ENCODE measurements around the gene RAB22A. TPM values are rescaled to one million over a fixed set of nuclear protein-coding genes. Genes with fewer than 3 reads are reported as not detected.

The RAB22A gene
- total and polyA plus RNA-seq, 2 donors from 2014 or later = 7.0 to 20.7 TPM

- DNase-seq (no peak), FAIRE-seq (no peak)
- peaks cover 0 to 9% (median 3%) of the 10 kb centered on the region in 3 donors for H3K36me3 ChIP-seq (ENCODE audit: control insufficient read depth in 2 of 3, insufficient read depth in 3 of 3, low read length in 3 of 3)
- H3K27me3 ChIP-seq (ENCODE audit: control insufficient read depth, insufficient read depth, low read length) = no peaks in the 10 kb centered on the region
- H3K9ac ChIP-seq (ENCODE audit: low read length in 3 of 3) = no peak overlapping the region
- no peak overlapping the region for H3K27ac ChIP-seq (ENCODE audit: low read depth in 2 of 2, low read length in 2 of 2)
- H3K4me1 ChIP-seq (ENCODE audit: control insufficient read depth in 2 of 3, insufficient read depth in 2 of 3, low read depth in 1 of 3, low read length in 3 of 3) = no peaks in the 10 kb centered on the region
- intact Hi-C loops (cut with DNase I) = no loop called here
- H3K9me3 ChIP-seq (ENCODE audit: control insufficient read depth in 2 of 3, insufficient read depth in 1 of 3, low read length in 3 of 3) = no peaks in the 10 kb centered on the region
- H3K4me3 ChIP-seq (ENCODE audit: low read length in 3 of 3) = no peak overlapping the region
- TF ChIP-seq, protein P1, sequence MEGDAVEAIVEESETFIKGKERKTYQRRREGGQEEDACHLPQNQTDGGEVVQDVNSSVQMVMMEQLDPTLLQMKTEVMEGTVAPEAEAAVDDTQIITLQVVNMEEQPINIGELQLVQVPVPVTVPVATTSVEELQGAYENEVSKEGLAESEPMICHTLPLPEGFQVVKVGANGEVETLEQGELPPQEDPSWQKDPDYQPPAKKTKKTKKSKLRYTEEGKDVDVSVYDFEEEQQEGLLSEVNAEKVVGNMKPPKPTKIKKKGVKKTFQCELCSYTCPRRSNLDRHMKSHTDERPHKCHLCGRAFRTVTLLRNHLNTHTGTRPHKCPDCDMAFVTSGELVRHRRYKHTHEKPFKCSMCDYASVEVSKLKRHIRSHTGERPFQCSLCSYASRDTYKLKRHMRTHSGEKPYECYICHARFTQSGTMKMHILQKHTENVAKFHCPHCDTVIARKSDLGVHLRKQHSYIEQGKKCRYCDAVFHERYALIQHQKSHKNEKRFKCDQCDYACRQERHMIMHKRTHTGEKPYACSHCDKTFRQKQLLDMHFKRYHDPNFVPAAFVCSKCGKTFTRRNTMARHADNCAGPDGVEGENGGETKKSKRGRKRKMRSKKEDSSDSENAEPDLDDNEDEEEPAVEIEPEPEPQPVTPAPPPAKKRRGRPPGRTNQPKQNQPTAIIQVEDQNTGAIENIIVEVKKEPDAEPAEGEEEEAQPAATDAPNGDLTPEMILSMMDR (IDR thresholded peaks at IDR 0.05; ENCODE audit: borderline replicate concordance, extremely low read depth, insufficient read depth) = no peak
These were observed 21.9 kb upstream of the RAB22A start for GRCh38 chr20:58287638-58288037.

GRCh38 chr20:58289143-58289542, 20.4 kb upstream of the RAB22A start:
- Histone ChIP-seq H3K9me3 (ENCODE audit: control insufficient read depth in 2 of 3, insufficient read depth in 1 of 3, low read length in 3 of 3) (no peaks in the 10 kb centered on the region), H3K36me3 (ENCODE audit: control insufficient read depth in 2 of 3, insufficient read depth in 3 of 3, low read length in 3 of 3) (peaks cover 0 to 9% (median 3%) of the 10 kb centered on the region in 3 donors), H3K4me1 (ENCODE audit: control insufficient read depth in 2 of 3, insufficient read depth in 2 of 3, low read depth in 1 of 3, low read length in 3 of 3) (no peaks in the 10 kb centered on the region), H3K9ac (ENCODE audit: low read length in 3 of 3) (no peak overlapping the region), H3K4me3 (ENCODE audit: low read length in 3 of 3) (no peak overlapping the region), H3K27me3 (ENCODE audit: control insufficient read depth, insufficient read depth, low read length) (no peaks in the 10 kb centered on the region), H3K27ac (ENCODE audit: low read depth in 2 of 2, low read length in 2 of 2) (no peak overlapping the region)
- no peak for DNase-seq
- intact Hi-C loops (cut with DNase I) = no loop called here
- no peak for FAIRE-seq
- TF ChIP-seq, protein P1 (IDR thresholded peaks at IDR 0.05; ENCODE audit: borderline replicate concordance, extremely low read depth, insufficient read depth) = no peak

DNA sequence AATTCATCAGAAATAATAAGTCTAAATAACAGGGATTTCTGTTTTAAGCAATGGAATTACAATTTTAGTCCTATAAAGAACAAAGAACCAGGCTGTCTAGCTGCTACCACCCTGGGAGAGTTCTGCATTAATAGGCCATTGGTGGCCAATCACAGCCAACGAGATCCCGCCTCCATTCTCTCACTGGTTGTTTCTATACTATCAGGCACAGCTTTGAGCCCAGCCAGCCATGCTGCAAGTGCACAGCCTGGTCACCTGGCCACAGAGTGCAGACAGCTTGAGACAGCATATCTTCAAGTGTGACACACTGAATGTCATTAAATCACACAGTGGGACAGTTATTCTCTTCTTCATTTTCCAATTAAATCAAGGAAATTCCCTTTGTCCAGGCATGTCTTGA, 16.1 kb upstream of the RAB22A start:
- no peaks in the 10 kb centered on the region for H3K36me3 ChIP-seq (ENCODE audit: control insufficient read depth in 2 of 3, insufficient read depth in 3 of 3, low read length in 3 of 3)
- H3K4me1 ChIP-seq (ENCODE audit: control insufficient read depth in 2 of 3, insufficient read depth in 2 of 3, low read depth in 1 of 3, low read length in 3 of 3) = no peaks in the 10 kb centered on the region
- no peak overlapping the region for H3K4me3 ChIP-seq (ENCODE audit: low read length in 3 of 3)
- TF ChIP-seq, protein P1 (IDR thresholded peaks at IDR 0.05; ENCODE audit: borderline replicate concordance, extremely low read depth, insufficient read depth) = no peak
- no peak overlapping the region for H3K27ac ChIP-seq (ENCODE audit: low read depth in 2 of 2, low read length in 2 of 2)
- no peaks in the 10 kb centered on the region for H3K9me3 ChIP-seq (ENCODE audit: control insufficient read depth in 2 of 3, insufficient read depth in 1 of 3, low read length in 3 of 3)
- no peak overlapping the region for H3K9ac ChIP-seq (ENCODE audit: low read length in 3 of 3)
- H3K27me3 ChIP-seq (ENCODE audit: control insufficient read depth, insufficient read depth, low read length) = no peaks in the 10 kb centered on the region
- no peak for FAIRE-seq
- peak in 3 of 5 donors; percentile 37 to 60 (median 48) for DNase-seq
- intact Hi-C loops (cut with DNase I) = no loop called here
